GM19397 (cell line): ENCODE data around the gene OXCT2.
"Not testable (repeated sequence)": the region's sequence is repeated elsewhere in the genome, so short reads cannot be mapped to it uniquely, and the experiment has no call there.

Experiments used
- ATAC-seq: cut with Tn5 transposase; IDR thresholded peaks from one replicate; pipeline ENCODE4 v1.9.1; 2021; ENCODE audit warnings: mild to moderate bottlenecking, moderate library complexity; ENCODE audit not compliant: unreplicated experiment

OXCT2 gene

DNA sequence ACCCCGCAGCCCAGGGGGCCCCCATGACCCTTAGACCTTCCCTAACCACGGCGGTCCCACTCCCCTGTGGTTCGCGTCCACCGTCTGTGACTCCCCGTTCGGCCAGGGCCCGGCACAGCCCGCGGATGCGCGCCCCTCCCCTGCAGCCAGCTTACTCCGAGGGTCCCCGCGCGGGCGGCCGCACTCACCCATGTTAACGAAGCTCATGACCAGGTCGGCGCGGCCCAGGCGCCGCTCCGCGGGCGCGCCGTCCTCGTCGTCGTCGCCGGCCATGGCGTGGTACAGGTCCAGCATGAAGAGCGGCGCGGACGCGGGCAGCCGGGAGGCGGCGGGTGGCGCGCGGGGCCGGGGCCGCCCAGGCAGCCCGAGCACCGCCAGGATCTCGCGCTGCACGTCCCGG lies 16.8 kb upstream of the OXCT2 start:
- ATAC-seq, result not testable (repeated sequence)

DNA sequence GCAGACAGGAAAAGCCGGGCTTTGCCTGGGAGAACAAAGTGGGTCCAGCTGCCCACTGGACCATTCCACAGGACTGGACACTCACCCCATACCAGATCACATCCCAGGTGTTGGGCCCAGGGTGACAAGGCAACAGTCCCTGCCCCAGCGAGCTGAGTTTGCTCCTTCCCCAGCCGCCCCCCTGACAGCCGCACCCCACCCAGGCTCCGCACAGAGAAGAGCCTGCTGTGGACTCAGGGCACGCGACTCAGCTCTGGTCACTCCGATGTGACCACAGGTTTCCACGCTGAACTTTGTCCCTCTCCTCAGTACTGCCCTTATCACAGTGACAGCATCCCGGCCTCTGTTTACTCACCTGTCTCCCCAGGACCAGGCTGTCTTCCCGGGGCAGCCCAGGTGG lies 16.3 kb upstream of the OXCT2 start:
- no peak for ATAC-seq

GRCh38 chr1:39787108-39787375 lies 15.9 kb upstream of the OXCT2 start:
- ATAC-seq, result not testable (repeated sequence)

GRCh38 chr1:39786303-39787107 lies 15.4 kb upstream of the OXCT2 start:
- not testable (repeated sequence) for ATAC-seq

- not testable (repeated sequence) for ATAC-seq
Measured at GRCh38 chr1:39782685-39783084, 11.5 kb upstream of the OXCT2 start.

DNA sequence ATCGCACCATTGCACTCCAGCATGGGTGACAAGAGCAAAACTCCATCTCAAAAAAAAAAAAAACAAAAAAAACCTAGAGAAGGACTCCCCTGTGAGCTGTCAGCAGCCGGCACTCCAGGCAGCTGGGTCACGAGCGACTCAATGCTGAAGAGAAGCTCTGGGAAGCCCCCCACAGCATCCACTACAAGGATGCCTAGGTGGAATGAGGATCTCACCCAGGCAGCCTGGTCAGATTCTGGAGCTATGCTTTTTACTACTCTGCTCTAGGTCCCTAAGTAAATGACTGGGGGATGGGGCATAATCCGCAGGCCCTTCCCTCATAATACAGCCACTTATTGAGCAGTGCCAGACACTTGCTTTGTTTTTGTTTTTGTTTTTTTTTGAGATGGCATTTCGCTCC lies 11.0 kb upstream of the OXCT2 start:
- ATAC-seq, result no peak

GRCh38 chr1:39781349-39781715 lies 10.2 kb upstream of the OXCT2 start:
- ATAC-seq, result no peak

- ATAC-seq, result no peak
Measured at GRCh38 chr1:39779821-39780220, 8.7 kb upstream of the OXCT2 start.

GRCh38 chr1:39779137-39779536 lies 8.0 kb upstream of the OXCT2 start:
- ATAC-seq, result no peak

- not testable (repeated sequence) for ATAC-seq
Measured at GRCh38 chr1:39778463-39779099, 7.4 kb upstream of the OXCT2 start.

DNA sequence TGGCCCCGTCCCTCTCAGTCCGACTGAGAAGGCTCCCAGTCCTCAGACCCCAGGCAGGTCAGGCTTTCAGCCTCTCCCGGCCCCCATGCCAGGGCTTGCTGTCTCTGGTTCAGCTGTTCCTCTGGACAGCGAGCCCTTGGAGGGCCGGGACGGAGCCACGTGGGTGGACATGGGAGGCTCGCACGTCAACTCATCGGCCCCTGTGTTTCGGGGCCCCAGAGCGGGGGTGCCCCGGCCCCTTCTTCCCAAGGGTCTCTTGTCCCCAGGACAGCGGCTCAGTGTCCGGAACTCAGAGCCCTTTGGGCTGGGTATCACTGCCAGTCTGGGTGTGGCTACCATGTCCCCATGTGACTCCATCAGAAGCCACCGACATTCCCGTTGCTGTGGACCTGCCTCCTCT lies 6.7 kb upstream of the OXCT2 start:
- not testable (repeated sequence) for ATAC-seq

DNA sequence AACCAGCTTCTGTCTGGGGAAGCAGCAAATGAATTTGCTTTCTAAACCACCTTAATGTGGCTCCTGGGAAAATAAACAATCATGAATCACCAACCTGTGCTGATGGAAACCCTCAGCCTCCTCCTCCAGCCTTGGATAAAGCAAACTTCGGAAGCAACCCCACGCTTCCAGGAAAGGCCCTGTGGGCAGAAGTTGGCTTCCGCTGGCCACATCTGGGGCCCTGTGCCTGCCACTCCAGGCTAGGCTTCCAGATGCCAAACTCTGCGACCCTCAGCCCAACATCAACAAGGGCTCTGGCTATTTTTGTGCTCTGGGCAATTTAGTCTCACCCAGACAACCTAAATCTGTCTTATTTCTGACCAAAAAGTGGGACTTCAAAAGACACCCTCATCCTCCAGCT lies 6.2 kb upstream of the OXCT2 start:
- no peak for ATAC-seq

DNA sequence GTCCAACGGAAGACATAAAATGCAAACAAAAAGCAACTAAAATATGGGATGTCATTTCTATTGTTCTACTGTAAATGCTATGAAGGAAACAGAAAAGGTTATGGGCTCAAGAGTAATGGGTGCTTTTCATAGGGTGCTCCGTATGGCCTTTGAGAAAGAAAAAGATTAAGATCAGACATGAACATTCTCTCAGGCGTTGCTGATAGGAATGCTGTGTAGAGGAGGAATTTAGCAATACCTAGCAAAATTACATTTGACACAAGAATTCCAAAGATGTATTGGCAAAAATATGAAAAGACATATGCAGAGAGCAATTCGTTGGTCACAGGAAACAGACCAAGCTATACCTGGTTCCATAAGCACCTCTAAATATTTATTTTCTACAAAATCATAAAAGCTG lies 5.7 kb upstream of the OXCT2 start:
- ATAC-seq, result no peak

DNA sequence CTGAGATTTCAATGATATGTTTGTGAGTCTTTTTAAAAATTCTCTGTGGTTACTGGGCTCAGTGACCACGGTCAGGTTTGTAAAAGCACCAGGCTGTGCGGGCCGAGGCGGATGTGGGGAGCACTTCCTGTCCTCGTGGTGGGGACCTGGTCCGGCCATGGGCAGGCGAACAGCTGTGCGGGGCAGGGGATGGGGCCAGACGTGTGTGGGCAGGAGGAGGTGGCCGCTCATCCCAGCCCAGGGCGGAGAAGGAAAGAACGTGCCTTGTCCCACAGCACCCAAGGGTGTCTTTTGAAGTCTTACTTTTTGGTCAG lies 5.2 kb upstream of the OXCT2 start:
- ATAC-seq, result no peak

DNA sequence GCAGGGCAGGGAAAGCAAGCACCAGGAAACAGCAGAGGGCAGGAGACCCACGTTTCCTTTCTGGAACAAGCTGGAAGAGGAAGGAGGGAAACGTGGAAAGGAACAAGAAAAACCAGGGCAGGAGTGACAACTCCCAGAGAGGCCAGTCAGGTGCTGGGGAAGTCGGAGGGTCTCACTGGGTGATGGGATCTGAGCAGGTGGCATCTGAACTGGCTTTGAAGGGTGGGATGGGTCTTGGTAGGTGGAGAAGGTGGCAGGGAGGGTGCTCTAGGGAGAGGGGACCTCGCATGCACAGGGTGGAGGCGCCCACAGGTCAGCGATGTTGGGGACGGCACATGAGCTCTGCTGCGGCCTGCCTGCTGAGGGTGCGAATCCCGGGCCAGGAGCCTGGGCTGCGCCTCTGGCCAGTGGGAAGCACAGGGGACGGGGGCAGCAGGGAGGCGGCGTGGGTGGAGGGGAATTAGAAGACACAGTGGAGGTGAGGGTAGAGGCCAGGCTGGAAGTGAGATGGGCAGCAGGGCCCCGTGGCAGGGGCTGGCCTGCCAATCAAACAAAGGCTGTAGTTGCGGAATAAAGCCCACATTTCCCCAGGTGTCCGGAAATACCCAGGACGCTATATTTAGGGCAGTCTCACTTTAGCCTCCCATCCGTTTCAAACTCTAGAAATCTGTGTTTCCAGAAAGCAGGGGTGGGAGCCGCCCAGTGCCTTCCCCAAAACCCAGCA lies 4.7 kb upstream of the OXCT2 start:
- ATAC-seq, result not testable (repeated sequence)

GRCh38 chr1:39775141-39775540 lies 4.0 kb upstream of the OXCT2 start:
- not testable (repeated sequence) for ATAC-seq

- not testable (repeated sequence) for ATAC-seq
Measured at GRCh38 chr1:39773369-39773979, 2.3 kb upstream of the OXCT2 start.

- not testable (repeated sequence) for ATAC-seq
Measured at GRCh38 chr1:39770100-39771021, 787 bp downstream of the OXCT2 start.

GRCh38 chr1:39769502-39769901 lies 1.6 kb downstream of the OXCT2 start:
- ATAC-seq, result not testable (repeated sequence)

DNA sequence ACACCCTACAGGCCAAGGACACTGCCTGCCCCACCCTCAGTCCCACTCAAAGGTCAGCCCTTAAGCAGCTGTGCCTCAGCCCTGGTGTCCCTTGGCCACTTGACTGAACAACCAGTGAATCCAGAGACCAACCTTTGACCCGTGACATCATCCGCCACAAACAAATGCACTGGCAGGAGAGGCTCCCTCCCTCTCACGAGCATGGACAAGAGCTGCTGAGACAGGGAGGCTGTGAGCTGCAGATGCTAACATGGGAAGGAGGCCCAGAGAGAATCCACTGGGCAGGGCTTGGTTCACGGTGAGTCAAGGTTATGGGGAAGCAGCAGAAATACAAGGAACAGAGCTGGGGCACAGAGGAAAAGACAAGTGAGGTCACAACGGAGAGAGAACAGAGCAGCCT lies 4.7 kb downstream of the OXCT2 start:
- ATAC-seq, result not testable (repeated sequence)

GRCh38 chr1:39764512-39764911 lies 6.6 kb downstream of the OXCT2 start:
- ATAC-seq, result not testable (repeated sequence)
